Neuron (in vitro differentiated cells): Measurements from ENCODE around the gene RAPGEF4.

ENCODE experiments used
- H2AFZ ChIP-seq: one replicate; pipeline ENCODE4 v1.6.1; 2013; ENCODE audit warnings: low read depth, mild to moderate bottlenecking, inconsistent platforms, low read length, moderate library complexity
- H3K27me3 ChIP-seq: one replicate; pipeline ENCODE4 v1.6.1; 2013; ENCODE audit warnings: low read length; ENCODE audit not compliant: insufficient read depth
- H3K36me3 ChIP-seq: one replicate; pipeline ENCODE4 v1.6.1; 2013; ENCODE audit warnings: low read length; ENCODE audit not compliant: insufficient read depth
- H3K4me1 ChIP-seq: one replicate; pipeline ENCODE4 v1.6.1; 2013; ENCODE audit warnings: low read length; ENCODE audit not compliant: insufficient read depth
- H3K4me3 ChIP-seq: 2 replicates; pipeline ENCODE4 v1.5.1; 2013; ENCODE audit warnings: mild to moderate bottlenecking, low read length, moderate library complexity
- H3K9me3 ChIP-seq: one replicate; pipeline ENCODE4 v1.6.1; 2013; ENCODE audit warnings: low read length

Gene RAPGEF4

DNA sequence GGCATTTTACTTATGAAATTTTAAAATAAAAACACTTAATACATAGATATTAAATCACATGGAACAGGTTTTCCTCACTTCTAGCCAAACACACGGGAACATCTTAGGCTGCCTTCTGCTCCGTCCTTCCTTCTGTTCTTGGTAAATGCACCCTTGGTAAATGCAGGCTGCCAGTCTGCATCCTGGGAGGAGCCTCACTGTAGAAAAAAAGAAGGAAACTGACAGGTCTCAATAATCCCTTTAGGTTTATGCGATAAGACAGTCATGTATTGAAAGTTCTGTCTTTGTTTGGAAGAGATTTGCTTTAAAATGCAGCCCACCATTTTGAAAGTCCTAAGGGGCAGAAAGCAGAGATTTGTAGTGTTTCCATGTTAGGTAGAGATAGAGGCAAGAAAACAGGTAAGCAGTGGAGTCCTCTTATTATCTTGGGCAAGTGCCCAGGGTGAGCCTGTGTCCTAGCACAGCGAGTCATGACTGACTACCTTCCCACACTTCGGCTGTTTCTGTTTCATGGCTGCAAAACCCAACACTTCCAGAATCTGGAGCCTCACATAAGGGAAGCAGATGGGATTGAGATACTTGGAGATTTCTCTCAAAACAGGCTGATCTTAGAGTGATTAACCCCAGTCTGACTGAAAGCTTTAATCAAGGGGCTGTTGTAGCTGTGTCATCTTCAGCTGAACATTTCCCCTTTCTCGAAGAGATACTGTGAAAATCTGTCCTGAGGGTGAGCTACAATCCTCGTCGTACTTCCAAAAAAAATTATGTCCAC is 208.6 kb downstream of the RAPGEF4 start:
- no peaks in the 10 kb centered on the region for H3K9me3 ChIP-seq

DNA sequence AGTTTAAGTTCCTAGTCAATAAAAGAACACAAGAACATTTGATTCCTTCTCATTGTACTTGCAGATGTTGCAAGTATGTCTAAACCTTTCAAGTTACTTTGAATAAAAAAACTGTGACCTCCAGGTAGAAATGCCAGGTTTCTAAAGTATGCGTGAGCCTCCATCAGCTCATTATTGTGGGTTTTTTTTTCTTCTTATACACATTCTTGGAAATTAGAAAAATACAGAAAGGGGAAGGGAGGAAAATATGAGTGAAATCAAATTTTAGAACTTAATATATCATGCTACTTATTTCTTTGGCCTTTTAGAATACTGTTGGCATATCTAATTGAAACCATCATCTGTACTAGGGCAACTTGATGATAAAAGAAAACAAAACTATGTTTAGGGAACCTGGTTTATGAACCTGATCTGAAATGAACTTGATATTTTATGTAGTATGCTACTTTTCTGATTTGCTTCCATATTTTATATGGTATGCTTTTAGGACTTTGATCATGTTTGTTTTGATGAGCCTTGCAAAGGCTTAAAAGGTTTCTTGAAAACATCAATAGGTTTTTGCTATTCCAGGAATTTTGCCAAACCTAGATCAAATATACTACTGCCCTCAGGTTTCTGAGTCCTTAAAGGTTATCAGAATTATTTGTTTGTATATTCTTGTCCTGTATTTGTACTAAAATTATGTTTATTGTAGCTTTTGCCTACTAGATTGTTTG is 209.3 kb downstream of the RAPGEF4 start:
- no peaks in the 10 kb centered on the region for H3K36me3 ChIP-seq
- H2AFZ ChIP-seq = no peak overlapping the region
- H3K27me3 ChIP-seq = no peaks in the 10 kb centered on the region
- no peaks in the 10 kb centered on the region for H3K9me3 ChIP-seq
- no peak overlapping the region for H3K4me3 ChIP-seq
- H3K4me1 ChIP-seq = no peaks in the 10 kb centered on the region

More for the DNA sequence above, 208.6 kb downstream of the RAPGEF4 start:
- no peaks in the 10 kb centered on the region for H3K36me3 ChIP-seq
- H2AFZ ChIP-seq = no peak overlapping the region
- no peak overlapping the region for H3K4me3 ChIP-seq
- no peaks in the 10 kb centered on the region for H3K27me3 ChIP-seq
- H3K4me1 ChIP-seq = no peaks in the 10 kb centered on the region

- Histone ChIP-seq H2AFZ (no peak overlapping the region), H3K36me3 (no peaks in the 10 kb centered on the region), H3K4me3 (no peak overlapping the region), H3K9me3 (no peaks in the 10 kb centered on the region), H3K27me3 (no peaks in the 10 kb centered on the region), H3K4me1 (no peaks in the 10 kb centered on the region)
Observed at GRCh38 chr2:172945510-172945850, 209.8 kb downstream of the RAPGEF4 start.

DNA sequence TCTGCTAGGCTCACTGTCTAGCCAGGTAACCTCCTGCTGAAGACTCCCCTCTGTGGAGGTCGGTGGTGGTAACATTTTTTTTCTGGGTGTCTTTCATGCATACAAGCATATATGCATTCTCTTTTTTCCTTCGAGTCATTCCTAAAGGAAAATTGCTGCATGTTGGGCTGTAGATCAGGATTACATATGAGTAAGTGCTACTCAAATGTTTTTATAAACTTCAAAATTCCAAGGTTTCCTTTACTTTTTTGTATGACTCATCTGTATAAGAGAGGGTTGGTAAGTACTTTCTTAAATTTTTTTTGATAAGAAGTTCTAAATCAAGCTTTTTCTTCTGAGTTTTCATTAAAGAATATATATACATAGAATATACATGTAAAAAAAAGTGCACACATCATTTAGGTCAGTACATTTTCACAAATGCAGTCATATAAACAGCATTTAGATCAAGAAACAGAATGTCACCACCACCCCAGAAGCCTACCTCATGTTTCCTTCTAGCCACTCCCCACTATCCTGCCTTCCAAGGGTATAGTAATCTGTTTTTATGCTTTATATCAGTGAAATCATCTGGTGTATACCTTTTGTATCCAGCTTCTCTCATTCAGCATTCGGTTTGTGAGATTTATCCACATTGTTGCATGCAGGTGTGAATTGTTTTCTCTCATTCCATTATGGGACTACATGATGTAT is 212.0 kb downstream of the RAPGEF4 start:
- no peak overlapping the region for H2AFZ ChIP-seq
- H3K36me3 ChIP-seq = no peaks in the 10 kb centered on the region
- no peaks in the 10 kb centered on the region for H3K9me3 ChIP-seq
- no peak overlapping the region for H3K4me3 ChIP-seq
- H3K27me3 ChIP-seq = no peaks in the 10 kb centered on the region
- H3K4me1 ChIP-seq = no peaks in the 10 kb centered on the region

GRCh38 chr2:172949522-172949921 is 213.9 kb downstream of the RAPGEF4 start:
- Histone ChIP-seq H2AFZ (no peak overlapping the region), H3K4me3 (no peak overlapping the region)

DNA sequence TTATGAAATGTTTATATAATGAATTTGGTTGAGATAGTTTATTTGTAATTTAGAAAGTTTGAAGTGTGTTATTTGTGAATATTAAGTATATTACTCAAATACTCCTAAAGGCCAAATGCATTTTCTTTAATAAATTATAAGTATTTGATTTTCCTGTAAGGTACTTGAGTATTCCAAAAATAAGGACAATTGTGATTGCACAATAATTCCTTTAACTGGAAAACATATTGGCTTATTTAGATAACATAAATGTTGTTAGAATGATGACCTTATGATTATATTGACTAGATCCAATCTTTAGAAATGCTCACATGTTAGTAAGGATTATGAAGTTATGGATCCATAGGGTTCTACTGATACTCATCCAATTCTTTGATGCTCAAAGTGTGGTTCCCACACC is 214.9 kb downstream of the RAPGEF4 start:
- Histone ChIP-seq H3K27me3 (no peaks in the 10 kb centered on the region), H3K4me1 (no peaks in the 10 kb centered on the region), H3K4me3 (no peak overlapping the region), H2AFZ (no peak overlapping the region), H3K9me3 (no peaks in the 10 kb centered on the region), H3K36me3 (no peaks in the 10 kb centered on the region)

More at GRCh38 chr2:172949522-172949921, 213.9 kb downstream of the RAPGEF4 start:
- H3K27me3 ChIP-seq = no peaks in the 10 kb centered on the region
- no peaks in the 10 kb centered on the region for H3K4me1 ChIP-seq
- H3K36me3 ChIP-seq = no peaks in the 10 kb centered on the region
- no peaks in the 10 kb centered on the region for H3K9me3 ChIP-seq

GRCh38 chr2:172951554-172951953 is 215.9 kb downstream of the RAPGEF4 start:
- Histone ChIP-seq H3K27me3 (no peaks in the 10 kb centered on the region), H2AFZ (no peak overlapping the region), H3K36me3 (no peaks in the 10 kb centered on the region), H3K4me1 (no peaks in the 10 kb centered on the region), H3K9me3 (no peaks in the 10 kb centered on the region), H3K4me3 (no peak overlapping the region)

- Histone ChIP-seq H3K27me3 (no peaks in the 10 kb centered on the region), H3K36me3 (no peaks in the 10 kb centered on the region), H2AFZ (no peak overlapping the region), H3K9me3 (no peaks in the 10 kb centered on the region), H3K4me3 (no peak overlapping the region), H3K4me1 (no peaks in the 10 kb centered on the region)
Observed at GRCh38 chr2:172953411-172953810, 217.8 kb downstream of the RAPGEF4 start.

- Histone ChIP-seq H3K9me3 (no peaks in the 10 kb centered on the region), H3K4me1 (no peaks in the 10 kb centered on the region), H3K4me3 (no peak overlapping the region), H3K36me3 (no peaks in the 10 kb centered on the region), H3K27me3 (no peaks in the 10 kb centered on the region), H2AFZ (no peak overlapping the region)
Observed at GRCh38 chr2:172953970-172954852, 218.6 kb downstream of the RAPGEF4 start.

DNA sequence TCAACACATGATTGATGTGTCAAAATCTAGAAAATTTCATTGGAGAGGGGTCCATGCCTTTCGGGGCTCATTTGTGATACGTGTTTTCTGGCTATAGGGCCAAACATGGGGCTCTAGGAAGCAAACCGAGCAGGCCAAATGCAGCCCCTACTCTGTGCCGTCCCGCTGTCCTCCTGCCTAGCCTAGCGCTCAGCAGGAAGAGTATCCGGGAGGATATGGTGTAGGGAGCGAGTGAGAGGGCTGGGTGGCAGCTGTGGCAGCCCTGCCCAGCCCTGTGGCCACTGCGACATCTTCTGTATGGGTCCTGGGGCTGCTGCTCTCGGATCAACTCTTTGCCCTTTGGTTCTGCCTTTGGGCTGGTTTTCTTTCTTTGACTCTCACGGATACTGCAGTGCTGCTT is 219.9 kb downstream of the RAPGEF4 start:
- no peaks in the 10 kb centered on the region for H3K4me1 ChIP-seq
- H2AFZ ChIP-seq = no peak overlapping the region
- no peaks in the 10 kb centered on the region for H3K9me3 ChIP-seq
- H3K27me3 ChIP-seq = no peaks in the 10 kb centered on the region
- H3K4me3 ChIP-seq = no peak overlapping the region
- H3K36me3 ChIP-seq = no peaks in the 10 kb centered on the region

DNA sequence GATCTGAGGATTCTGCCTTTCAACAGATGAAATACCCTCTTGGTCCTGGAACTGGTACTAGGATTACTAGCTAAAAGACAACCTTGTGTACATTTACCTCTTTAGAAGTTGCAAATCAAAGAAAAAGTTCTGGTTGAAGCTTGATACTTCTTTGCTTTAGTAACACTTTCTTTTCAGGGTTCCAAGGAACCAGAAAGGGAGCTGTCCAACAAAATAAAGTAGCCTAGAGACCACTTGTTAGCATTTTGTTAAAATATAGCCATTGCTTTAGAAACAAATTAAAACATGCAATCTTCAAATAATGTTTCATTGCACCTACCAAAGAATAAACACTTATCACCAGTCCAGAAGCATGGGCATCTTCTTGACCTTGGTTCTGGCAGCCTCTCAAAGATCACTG is 222.1 kb downstream of the RAPGEF4 start:
- Histone ChIP-seq H3K9me3 (no peaks in the 10 kb centered on the region), H3K4me1 (no peaks in the 10 kb centered on the region), H3K27me3 (no peaks in the 10 kb centered on the region), H3K36me3 (no peaks in the 10 kb centered on the region), H2AFZ (no peak overlapping the region), H3K4me3 (no peak overlapping the region)

GRCh38 chr2:172962082-172962481 is 226.4 kb downstream of the RAPGEF4 start:
- Histone ChIP-seq H3K27me3 (no peaks in the 10 kb centered on the region), H3K4me1 (peaks cover 4% of the 10 kb centered on the region), H3K36me3 (no peaks in the 10 kb centered on the region), H3K9me3 (no peaks in the 10 kb centered on the region), H2AFZ (no peak overlapping the region), H3K4me3 (no peak overlapping the region)
